HepG2 (cell line): ENCODE data around the gene VCP. TPM values are rescaled to one million over a fixed set of nuclear protein-coding genes. Genes with fewer than 3 reads are reported as not detected.

ENCODE experiments used
- GMEB1 ChIP-seq: sonication (generic); formaldehyde crosslinking; IDR thresholded peaks from 2 replicates; pipeline ENCODE4 v1.5.1; 2020; ENCODE audit warnings: missing genetic modification reagents, mild to moderate bottlenecking, borderline replicate concordance
- GTF3A ChIP-seq: sonication (generic); formaldehyde crosslinking; conservative IDR thresholded peaks from 2 replicates; pipeline ENCODE4 v1.4.0; 2020; ENCODE audit warnings: mild to moderate bottlenecking, missing genetic modification reagents
- GZF1 ChIP-seq: sonication (generic); formaldehyde crosslinking; IDR thresholded peaks from 2 replicates; pipeline ENCODE4 v1.5.1; 2020; ENCODE audit warnings: mild to moderate bottlenecking, missing genetic modification reagents
- HNF4G ChIP-seq, 2 experiments: sonication (generic) in 1 of 2; formaldehyde crosslinking in 1 of 2; IDR thresholded peaks; 2 replicates each; pipeline versions ENCODE4 v1.4.0 to v1.6.1; 2011 to 2020; ENCODE audit warnings: borderline replicate concordance in 2 of 2, low read depth in 2 of 2, mild to moderate bottlenecking in 2 of 2, low read length in 1 of 2, missing genetic modification reagents in 1 of 2, moderate library complexity in 1 of 2
- JARID2 ChIP-seq: sonication (generic); formaldehyde crosslinking; IDR thresholded peaks from 2 replicates; pipeline ENCODE4 v1.8.1; 2023; ENCODE audit warnings: missing genetic modification reagents, inconsistent platforms; ENCODE audit not compliant: insufficient replicate concordance
- NFATC3 ChIP-seq: sonication (generic); formaldehyde crosslinking; IDR thresholded peaks from 2 replicates; pipeline ENCODE4 v1.5.1; 2020; ENCODE audit warnings: mild to moderate bottlenecking, missing genetic modification reagents
- SIN3B ChIP-seq: fragments of 150-350 bp; IDR thresholded peaks from 2 replicates; pipeline ENCODE4 v1.6.1; 2014; ENCODE audit warnings: low read length
- SRSF1 ChIP-seq: fragments of 200-400 bp; formaldehyde crosslinking; optimal IDR thresholded peaks from 2 replicates; pipeline ENCODE3; 2017; ENCODE audit warnings: mild to moderate bottlenecking, low read depth, low read length, moderate library complexity
- ZBTB25 ChIP-seq: IDR thresholded peaks from 2 replicates; pipeline ENCODE4 v1.6.1; 2018; ENCODE audit warnings: missing genetic modification reagents
- ZBTB40 ChIP-seq, 2 experiments: fragments of 450-650 bp in 1 of 2; sonication (generic) in 1 of 2; formaldehyde crosslinking in 1 of 2; IDR thresholded peaks; 2 replicates each; pipeline versions ENCODE4 v1.6.1 to v1.8.0; 2016 to 2022; ENCODE audit warnings: antibody characterized with exemption in 1 of 2, mild to moderate bottlenecking in 1 of 2, missing genetic modification reagents in 1 of 2
- ZNF253 ChIP-seq: sonication (generic); formaldehyde crosslinking; IDR thresholded peaks from 2 replicates; pipeline ENCODE4 v1.8.0; 2022; ENCODE audit warnings: mild to moderate bottlenecking, missing genetic modification reagents, borderline replicate concordance
- ZNF615 ChIP-seq: sonication (generic); formaldehyde crosslinking; IDR thresholded peaks from 2 replicates; pipeline ENCODE4 v1.5.0; 2020; ENCODE audit warnings: mild to moderate bottlenecking, missing genetic modification reagents, borderline replicate concordance
- ZNF740 ChIP-seq: sonication (generic); formaldehyde crosslinking; IDR thresholded peaks from 2 replicates; pipeline ENCODE4 v1.4.0; 2020; ENCODE audit warnings: missing genetic modification reagents
- polyA plus RNA-seq, 8 experiments: library from polyadenylated mRNA; depleted of rRNA in 3 of 8; stranded (reverse) in 7 of 8; unstranded in 1 of 8; fragments of >200 nt; fragmentation: Illumina TruSeq in 4 of 8; extraction: Trizol in 4 of 8; gene quantifications; 2 replicates each; pipeline versions ENCODE4 v1.2.1 to v1.2.3, GENCODE V29; 2011 to 2016; ENCODE audit warnings: low read depth in 4 of 8, missing spikeins in 1 of 8, mixed read lengths in 1 of 8; ENCODE audit not compliant: insufficient read depth in 1 of 8
- total RNA-seq, 5 experiments: library from RNA; depleted of rRNA; stranded (reverse); fragments of >200 nt; fragmentation: Illumina TruSeq; extraction: Trizol; gene quantifications; 2 replicates each; pipeline ENCODE4 v1.2.3, GENCODE V29; 2016; ENCODE audit warnings: low read depth in 1 of 5

Gene VCP
- total and polyA plus RNA-seq, 2 of the 13 experiments (the other 11 are each of a cell fraction or from before 2014, with no cell fraction given) = 143 to 391 TPM

GRCh38 chr9:35102769-35103659 is 30.6 kb upstream of the VCP start, which contains the start of gene STOML2 (continued):
- TF ChIP-seq ZBTB40 (IDR thresholded peaks at IDR 0.05) (peak; percentile 97), ZBTB40 (CRISPR knock-in tag; IDR thresholded peaks at IDR 0.05) (peak; percentile 88), JARID2 (no peak), SIN3B (peak; percentile 89), ZNF253 (CRISPR knock-in tag) (no peak), NFATC3 (CRISPR knock-in tag) (no peak), GMEB1 (CRISPR knock-in tag) (peak; percentile 84), HNF4G (IDR thresholded peaks at IDR 0.05; ENCODE audit: borderline replicate concordance, low read depth, low read length) (peak; percentile 24; the same call in 1 of the 2 replicates), HNF4G (CRISPR knock-in tag; IDR thresholded peaks at IDR 0.05; ENCODE audit: borderline replicate concordance, low read depth) (peak; percentile 51; the same call in 1 of the 2 replicates), ZNF615 (no peak), GTF3A (CRISPR knock-in tag) (no peak), ZNF740 (CRISPR knock-in tag) (peak; percentile 64; the same call in 1 of the 2 replicates), SRSF1 (peak; percentile 59), ZBTB25 (CRISPR knock-in tag) (peak; percentile 76), GZF1 (CRISPR knock-in tag) (no peak; the same call in 1 of the 2 replicates)
